Stimulated activated CD4-positive, alpha-beta T cell treated with anti-CD3 and anti-CD28 coated beads, TNF-alpha, amount 100 ng/mL, for 48 hours (primary cell): ENCODE data around the gene PTGER3.
"Not testable (repeated sequence)": the region's sequence is repeated elsewhere in the genome, so short reads cannot be mapped to it uniquely, and the experiment has no call there.

Experiments used
- DNase-seq, 3 donors: peaks; one replicate each; pipeline ENCODE4 v3.0.0-alpha.2; 2020; ENCODE audit warnings: low read depth in 3 of 3

Gene PTGER3

DNA sequence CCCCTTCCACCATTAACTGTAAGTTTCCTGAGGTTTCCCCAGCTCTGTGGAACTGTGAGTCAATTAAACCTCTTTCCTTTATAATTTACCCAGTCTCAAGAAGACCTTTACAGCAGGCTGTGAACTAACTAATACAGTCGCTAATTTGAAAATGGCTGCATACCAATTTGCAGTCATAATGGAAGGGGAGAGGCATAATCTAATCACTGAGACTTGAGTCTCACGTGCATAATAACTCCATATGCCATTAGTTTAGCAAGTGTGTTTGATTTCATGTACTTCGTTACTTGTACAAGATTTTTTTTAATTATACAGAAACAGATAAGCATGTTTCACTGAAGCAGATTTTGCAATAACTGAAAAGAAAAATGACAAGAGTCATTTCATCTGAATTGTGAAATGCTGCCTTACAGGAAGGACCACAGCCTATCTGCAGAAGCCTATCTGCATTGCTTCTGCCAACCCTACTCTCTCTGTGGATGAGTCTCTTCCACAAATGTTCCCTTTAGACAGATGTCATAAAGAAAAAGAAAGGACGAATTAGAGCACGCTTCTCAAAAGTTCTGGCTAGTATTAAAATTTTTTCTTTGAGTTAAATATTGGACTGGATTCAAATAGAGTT, 99.1 kb downstream of the PTGER3 start:
- DNase-seq: no peak

DNA sequence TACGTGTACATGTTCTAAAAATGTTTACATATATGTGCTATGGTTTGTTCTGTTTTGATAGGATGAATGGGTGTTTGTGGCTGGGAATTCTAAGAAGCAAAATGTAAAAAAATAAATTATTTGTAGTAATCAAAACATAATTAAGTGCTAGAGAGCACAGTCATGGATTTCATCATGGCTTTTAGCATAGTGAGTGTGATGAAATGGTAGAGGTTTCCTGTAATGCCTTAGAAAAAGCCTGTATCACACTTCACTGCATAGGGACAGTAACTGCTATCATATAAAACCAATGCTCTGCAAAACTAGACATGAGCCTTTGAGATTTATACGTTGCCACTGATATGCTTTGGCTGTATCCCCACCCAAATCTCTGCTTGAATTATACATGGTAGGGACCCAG, 99.8 kb downstream of the PTGER3 start:
- no peak for DNase-seq

DNA sequence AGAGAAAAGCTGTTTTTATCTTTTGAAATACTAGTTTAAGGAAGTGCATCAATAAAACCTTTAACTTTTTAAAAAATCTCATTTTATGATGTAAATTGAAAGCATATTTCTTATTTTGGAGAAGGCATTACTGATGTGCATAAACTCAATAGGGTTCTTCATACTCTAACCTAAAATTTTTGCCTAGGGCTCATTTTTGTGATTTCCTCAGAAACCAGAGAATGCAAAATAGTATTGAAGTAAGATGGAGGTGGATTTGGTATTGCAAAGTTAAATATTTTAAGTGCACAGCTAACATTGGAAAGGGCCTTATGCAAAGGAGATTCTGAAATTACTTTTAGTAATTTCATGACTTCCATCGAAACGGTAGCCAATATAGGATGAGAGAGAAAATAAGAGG, 101.9 kb downstream of the PTGER3 start:
- no peak for DNase-seq

DNA sequence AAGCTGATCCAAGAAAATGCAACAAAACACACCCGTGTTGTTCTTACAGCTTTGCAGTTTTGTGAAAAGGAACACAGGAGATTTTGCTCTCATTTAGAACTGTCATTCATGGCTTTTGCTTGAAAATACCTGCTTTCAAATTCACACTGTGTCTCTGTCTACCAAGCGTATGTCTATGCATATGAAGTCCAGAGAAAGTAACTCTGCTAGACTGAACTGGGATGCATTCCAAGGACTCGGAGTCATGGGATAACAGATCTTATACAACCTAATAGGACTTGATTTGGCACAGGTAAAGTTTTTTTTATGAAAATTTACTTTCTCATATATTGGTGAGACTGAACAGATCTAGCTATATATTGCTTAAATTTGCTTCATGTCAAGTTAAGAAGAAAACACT, 102.4 kb downstream of the PTGER3 start:
- DNase-seq: no peak

DNA sequence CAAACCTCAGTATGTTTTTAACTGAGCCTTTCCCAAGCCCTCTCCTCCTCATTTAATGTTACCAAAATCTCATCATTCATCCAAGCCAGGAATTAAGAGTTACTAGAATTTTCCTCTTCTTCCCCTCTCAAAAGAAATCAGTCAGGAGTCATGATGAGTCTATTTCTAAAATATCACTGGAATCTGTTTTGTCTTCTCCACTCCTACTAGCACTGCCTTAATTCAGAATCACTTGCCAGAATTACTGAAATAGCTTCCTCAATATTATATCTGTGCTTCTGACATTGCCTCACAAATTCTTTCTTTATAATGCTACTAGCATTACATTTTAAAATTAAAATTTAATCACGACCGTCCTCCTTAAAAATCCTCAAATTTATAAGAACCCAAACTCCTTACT, 106.1 kb downstream of the PTGER3 start:
- DNase-seq: no peak

DNA sequence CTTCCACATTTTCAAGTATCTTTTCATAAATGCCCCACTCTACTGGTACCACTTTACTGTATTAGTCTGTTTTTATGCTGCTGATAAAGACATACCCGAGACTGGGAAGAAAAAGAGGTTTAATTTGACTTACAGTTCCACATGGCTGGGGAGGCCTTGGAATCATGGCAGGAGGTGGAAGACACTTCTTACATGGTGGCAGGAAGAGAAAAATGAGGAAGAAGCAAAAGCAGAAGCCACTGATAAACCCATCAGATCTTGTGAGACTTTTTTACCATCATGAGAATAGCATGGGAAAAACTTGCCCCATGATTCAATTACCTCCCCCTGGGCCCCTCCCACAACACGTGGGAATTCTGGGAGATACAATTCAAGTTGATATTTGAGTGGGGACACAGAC, 107.2 kb downstream of the PTGER3 start:
- DNase-seq: not testable (repeated sequence)

DNA sequence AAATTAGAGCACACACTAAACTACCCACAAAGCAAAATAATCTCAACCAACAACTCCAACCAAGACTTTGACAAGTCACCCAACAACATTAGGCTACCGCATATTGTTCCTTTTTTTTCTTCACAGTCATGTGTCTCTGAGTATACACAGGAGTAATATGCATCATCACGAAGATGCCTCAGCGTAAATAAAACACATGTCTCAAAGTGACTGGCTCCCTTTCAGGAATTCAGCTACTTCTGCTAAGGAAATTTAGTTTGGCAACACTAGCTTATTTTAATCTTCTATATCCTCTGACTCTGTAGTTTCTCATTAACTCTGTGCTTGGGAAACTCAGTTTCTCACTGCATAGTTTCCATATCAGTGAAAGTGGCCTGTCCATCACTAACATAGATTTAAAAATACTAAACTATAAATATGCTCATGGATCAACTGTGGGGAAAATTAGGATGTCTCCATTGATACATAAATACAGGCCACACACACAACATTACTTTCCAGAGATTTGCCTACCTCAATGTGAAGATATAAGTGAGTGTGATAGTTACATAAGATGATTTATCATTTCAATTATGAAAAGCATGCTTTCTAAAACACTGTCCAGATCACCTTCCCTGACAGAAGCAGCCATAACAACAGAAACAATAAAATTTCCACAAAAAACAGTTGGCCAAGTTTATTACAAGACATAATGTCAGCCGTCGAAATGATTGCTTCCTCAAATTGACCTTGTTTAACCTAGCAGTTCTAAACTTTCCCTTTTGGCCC, 113.2 kb downstream of the PTGER3 start:
- DNase-seq: no peak

DNA sequence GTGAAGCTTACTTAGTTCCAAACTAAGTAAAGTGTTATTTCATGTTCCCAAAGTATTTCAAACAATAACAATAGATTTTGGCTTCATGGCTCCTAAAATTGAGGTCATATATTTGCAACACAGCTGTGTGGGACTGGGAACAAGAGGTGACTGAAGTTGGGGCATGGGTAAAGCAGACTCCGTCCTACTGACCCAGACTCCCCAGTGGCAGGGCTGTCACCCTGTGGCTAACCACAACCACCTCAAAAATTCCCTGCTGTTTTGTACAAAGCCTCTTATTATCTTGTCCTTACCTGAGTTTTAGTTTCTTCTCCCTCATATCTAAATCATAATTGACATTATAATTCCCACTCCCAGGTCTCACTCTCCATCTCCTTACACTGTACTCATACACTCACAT, 117.6 kb downstream of the PTGER3 start:
- no peak for DNase-seq

DNA sequence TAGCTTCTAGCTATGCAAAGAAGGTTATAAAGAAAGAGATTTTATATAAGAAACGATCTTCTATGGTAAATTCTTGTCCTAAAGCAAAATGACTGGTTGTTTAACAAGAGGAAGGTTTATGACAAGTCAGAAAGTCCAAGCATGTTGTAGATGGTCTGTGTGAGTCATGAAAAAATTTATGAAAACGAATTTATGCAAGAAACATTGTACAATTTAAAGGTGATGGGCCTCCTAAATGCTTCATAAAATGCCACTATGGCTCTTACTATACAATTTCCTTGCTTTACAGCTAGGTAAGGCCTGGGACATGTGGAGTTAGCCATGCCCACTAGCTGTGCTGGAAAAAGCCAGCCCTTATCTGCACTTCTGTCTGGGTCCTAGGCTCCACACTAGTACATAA, 125.4 kb downstream of the PTGER3 start:
- DNase-seq: no peak
